ENCODE data around the gene ADAMTS17. TPM values are rescaled to one million over a fixed set of nuclear protein-coding genes. Genes with fewer than 3 reads are reported as not detected.

The ADAMTS17 gene
- total RNA-seq, 4 donors from 2014 or later = 5.0 to 16.2 (median 11.6) TPM

DNA sequence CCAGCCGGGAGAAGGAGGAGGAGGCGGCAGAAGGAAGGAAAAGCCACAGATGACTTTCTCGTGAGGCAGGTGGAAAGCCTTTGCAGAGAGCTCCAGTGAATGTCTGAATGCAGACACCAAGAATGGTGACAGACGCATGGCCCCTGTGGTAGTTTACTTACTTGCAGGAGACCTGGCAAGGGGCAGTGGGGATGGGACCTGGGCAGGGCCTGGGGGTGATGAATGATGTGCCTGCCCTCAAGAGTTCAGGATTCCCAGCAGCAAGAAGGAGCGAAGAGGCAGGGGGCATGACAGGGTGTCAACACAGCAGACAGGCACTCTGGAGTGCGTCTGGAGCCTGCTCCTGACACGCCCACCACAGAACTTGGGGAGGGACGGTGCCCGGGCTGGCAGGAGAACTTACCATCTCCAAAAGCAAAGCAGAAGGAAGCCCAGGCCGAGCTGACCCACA lies 348.1 kb downstream of the ADAMTS17 start:
- ATAC-seq = no peak
- Histone ChIP-seq H3K27me3 (no peaks in the 10 kb centered on the region), H3K36me3 (no peaks in the 10 kb centered on the region), H3K27ac (no peak overlapping the region), H3K4me1 (no peaks in the 10 kb centered on the region), H3K9me3 (no peaks in the 10 kb centered on the region), H3K4me3 (no peak overlapping the region)
- intact Hi-C loops (cut with DNase I; ENCODE audit: low total_unique reads) = no loop called here
- peak in 1 of 2 donors; percentile 8 for DNase-seq
- in situ Hi-C loops (cut with MboI; ENCODE audit: low sequenced_read_pairs in 4 of 4) = no loop called here
- no peak for TF ChIP-seq POLR2A (IDR thresholded peaks at IDR 0.05)
- TF ChIP-seq, protein P1, sequence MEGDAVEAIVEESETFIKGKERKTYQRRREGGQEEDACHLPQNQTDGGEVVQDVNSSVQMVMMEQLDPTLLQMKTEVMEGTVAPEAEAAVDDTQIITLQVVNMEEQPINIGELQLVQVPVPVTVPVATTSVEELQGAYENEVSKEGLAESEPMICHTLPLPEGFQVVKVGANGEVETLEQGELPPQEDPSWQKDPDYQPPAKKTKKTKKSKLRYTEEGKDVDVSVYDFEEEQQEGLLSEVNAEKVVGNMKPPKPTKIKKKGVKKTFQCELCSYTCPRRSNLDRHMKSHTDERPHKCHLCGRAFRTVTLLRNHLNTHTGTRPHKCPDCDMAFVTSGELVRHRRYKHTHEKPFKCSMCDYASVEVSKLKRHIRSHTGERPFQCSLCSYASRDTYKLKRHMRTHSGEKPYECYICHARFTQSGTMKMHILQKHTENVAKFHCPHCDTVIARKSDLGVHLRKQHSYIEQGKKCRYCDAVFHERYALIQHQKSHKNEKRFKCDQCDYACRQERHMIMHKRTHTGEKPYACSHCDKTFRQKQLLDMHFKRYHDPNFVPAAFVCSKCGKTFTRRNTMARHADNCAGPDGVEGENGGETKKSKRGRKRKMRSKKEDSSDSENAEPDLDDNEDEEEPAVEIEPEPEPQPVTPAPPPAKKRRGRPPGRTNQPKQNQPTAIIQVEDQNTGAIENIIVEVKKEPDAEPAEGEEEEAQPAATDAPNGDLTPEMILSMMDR (IDR thresholded peaks at IDR 0.05 in 4 of 5, conservative IDR thresholded peaks at IDR 0.05 in 1 of 5) = no peak

DNA sequence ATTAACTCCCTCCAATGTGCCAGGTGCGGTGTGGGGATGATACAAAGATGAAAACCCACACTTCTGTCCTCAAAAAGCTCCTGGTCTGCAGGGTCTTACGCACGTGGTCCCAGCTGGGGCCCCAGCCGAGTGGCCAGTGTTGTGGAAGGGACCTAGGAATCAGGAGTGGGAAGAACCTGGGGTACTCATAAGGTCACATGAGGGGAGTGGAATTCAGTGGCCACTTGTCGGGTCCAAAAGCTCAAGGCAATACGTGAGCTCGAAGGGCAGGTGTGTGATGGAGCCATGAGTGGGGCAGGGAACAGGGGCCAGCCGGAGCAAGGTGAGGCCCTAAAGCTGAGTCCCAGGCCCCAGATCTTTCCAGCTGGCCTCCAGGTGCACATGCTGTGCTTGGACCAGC lies 348.5 kb downstream of the ADAMTS17 start:
- Histone ChIP-seq H3K9me3 (no peaks in the 10 kb centered on the region), H3K27me3 (no peaks in the 10 kb centered on the region), H3K36me3 (no peaks in the 10 kb centered on the region), H3K27ac (no peak overlapping the region), H3K4me1 (no peaks in the 10 kb centered on the region), H3K4me3 (no peak overlapping the region)
- in situ Hi-C loops (cut with MboI; ENCODE audit: low sequenced_read_pairs in 4 of 4) (no loop called here), intact Hi-C loops (cut with DNase I; ENCODE audit: low total_unique reads) (no loop called here)
- TF ChIP-seq, protein P1 (IDR thresholded peaks at IDR 0.05 in 4 of 5, conservative IDR thresholded peaks at IDR 0.05 in 1 of 5) = no peak
- TF ChIP-seq POLR2A (IDR thresholded peaks at IDR 0.05) = no peak
- ATAC-seq = no peak
- DNase-seq = no peak

DNA sequence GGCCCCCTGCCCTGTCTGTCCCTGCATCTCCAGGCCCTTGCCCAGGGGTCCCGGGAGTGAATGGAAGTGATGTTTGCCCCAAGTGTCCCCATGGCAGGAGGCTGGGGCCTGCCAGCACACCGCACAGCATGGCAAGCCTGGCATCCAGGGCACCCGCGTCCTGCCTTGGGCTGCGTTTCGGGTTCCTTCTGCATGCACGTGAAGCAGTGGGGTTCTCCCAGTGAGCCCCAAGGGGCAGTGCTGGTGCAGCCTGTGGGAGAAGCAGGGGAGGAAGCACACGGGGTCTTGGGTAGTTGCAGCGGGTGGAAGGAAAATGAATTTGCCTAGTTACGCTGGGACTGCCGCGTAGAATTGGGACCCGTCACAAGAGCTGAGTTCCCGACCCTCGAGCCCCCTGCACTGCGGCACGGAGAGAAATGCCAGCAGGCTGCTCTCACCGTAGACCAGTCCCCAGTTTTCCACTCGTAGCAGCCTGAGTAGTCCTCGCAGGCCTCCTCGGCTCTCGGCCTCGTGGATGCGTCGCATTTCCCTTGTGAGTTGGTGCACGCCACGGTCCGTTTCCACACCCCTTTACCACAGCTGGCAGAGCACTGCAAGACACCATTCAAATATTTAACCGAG lies 349.1 kb downstream of the ADAMTS17 start:
- no peaks in the 10 kb centered on the region for H3K27me3 ChIP-seq
- ATAC-seq (no peak), DNase-seq (peak in 1 of 2 donors; percentile 6)
- H3K4me1 ChIP-seq = no peaks in the 10 kb centered on the region
- TF ChIP-seq POLR2A (IDR thresholded peaks at IDR 0.05) = no peak
- in situ Hi-C loops (cut with MboI; ENCODE audit: low sequenced_read_pairs in 4 of 4) = no loop called here
- intact Hi-C loops (cut with DNase I; ENCODE audit: low total_unique reads) = no loop called here
- H3K36me3 ChIP-seq = no peaks in the 10 kb centered on the region
- H3K9me3 ChIP-seq = no peaks in the 10 kb centered on the region
- H3K4me3 ChIP-seq = no peak overlapping the region
- no peak overlapping the region for H3K27ac ChIP-seq

DNA sequence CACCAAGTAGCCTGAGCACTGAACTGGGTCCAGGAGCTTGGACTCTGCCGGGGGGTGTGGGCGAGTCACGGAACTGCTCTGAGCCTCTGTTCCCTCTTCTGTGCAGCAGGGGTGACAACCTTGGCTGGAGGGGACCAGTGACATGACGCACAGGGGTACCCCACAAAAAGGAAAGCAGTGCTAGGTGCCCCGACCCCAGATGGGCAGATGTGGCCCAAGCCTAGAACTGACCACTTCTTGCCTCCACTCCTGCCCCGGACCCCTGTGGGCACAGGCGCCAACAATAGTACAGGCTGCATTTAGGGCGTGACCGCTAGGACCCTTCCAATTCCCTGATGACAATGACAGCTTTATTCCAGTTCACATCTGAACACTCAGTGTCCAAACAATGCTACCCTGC lies 352.7 kb downstream of the ADAMTS17 start:
- ATAC-seq (no peak), DNase-seq (no peak)
- in situ Hi-C loops (cut with MboI; ENCODE audit: low sequenced_read_pairs in 4 of 4) (no loop called here), intact Hi-C loops (cut with DNase I; ENCODE audit: low total_unique reads) (no loop called here)
- Histone ChIP-seq H3K9me3 (no peaks in the 10 kb centered on the region), H3K27ac (no peak overlapping the region), H3K36me3 (no peaks in the 10 kb centered on the region), H3K4me1 (no peaks in the 10 kb centered on the region), H3K4me3 (no peak overlapping the region), H3K27me3 (no peaks in the 10 kb centered on the region)
- TF ChIP-seq POLR2A (IDR thresholded peaks at IDR 0.05) = no peak
- TF ChIP-seq, protein P1 (IDR thresholded peaks at IDR 0.05 in 4 of 5, conservative IDR thresholded peaks at IDR 0.05 in 1 of 5) = no peak

DNA sequence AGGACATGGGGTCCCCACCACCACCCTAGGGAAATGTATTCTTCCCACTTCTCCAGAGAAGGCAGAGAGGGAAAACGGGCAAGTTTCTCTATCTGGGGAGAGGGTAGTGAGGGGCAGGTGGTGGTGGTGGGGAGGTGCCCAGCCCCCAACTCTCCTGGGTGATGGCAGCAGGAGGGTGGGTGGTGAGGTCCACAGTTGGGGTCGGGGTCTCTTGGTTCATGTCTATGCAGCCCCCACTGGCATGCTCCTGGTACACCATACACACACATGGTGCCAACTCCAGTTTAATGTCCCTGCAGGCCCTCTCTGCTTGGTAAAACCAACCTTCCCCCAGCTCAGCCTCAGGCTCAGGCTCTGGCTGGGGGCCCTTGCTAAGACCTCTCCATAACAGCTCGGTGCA lies 354.1 kb downstream of the ADAMTS17 start:
- in situ Hi-C loops (cut with MboI; ENCODE audit: low sequenced_read_pairs in 4 of 4) (no loop called here), intact Hi-C loops (cut with DNase I; ENCODE audit: low total_unique reads) (no loop called here)
- Histone ChIP-seq H3K36me3 (no peaks in the 10 kb centered on the region), H3K9me3 (no peaks in the 10 kb centered on the region), H3K27ac (no peak overlapping the region), H3K27me3 (no peaks in the 10 kb centered on the region), H3K4me3 (no peak overlapping the region), H3K4me1 (no peaks in the 10 kb centered on the region)
- ATAC-seq (no peak), DNase-seq (no peak)
- no peak for TF ChIP-seq POLR2A (IDR thresholded peaks at IDR 0.05)
- TF ChIP-seq, protein P1 (IDR thresholded peaks at IDR 0.05 in 4 of 5, conservative IDR thresholded peaks at IDR 0.05 in 1 of 5) = no peak
